ENCODE results near the gene TSKS.
"Not testable (repeated sequence)": the region's sequence is repeated elsewhere in the genome, so short reads cannot be mapped to it uniquely, and the experiment has no call there.

The TSKS gene

DNA sequence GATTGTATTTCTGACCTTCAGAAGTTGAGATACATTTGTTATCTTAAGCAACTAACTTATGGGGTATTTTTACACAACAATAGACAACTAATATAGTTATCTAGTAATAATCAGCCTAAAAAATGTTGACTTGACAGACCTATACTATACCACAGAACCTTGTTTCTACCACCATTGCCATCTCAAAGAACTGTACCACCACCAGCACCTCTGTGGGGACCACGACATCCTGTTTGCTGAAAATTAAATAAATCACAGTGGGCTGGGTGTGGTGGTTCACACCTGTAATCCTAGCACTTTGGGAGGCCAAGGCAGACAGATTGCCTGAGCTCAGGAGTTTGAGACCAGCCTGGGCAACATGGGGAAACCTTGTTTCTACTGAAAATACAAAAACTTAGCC, 24.0 kb downstream of the TSKS start:
- POLR2A ChIA-PET (ENCODE audit: low non-redundant PET) = no interaction called here

GRCh38 chr19:49738268-49738667, 24.8 kb downstream of the TSKS start:
- TF ChIP-seq CTCF (conservative IDR thresholded peaks at IDR 0.05; ENCODE audit: low read depth) = no peak
- POLR2A ChIA-PET (ENCODE audit: low non-redundant PET) = interaction anchor here (0.5 kb wide), 1 partner anchor 110 kb away, joined by 3 read pairs; no protein-coding TSS in a partner anchor
- CTCF ChIA-PET = no interaction called here
- no peak overlapping the region for H3K27ac ChIP-seq
- no peak for DNase-seq (ENCODE audit: low spot score)

More for the DNA sequence above, 24.0 kb downstream of the TSKS start:
- H3K27ac ChIP-seq = no peak overlapping the region
- CTCF ChIA-PET = no interaction called here
- no peak for TF ChIP-seq CTCF (conservative IDR thresholded peaks at IDR 0.05; ENCODE audit: low read depth)
- no peak for DNase-seq (ENCODE audit: low spot score)

GRCh38 chr19:49730166-49730565, 32.9 kb downstream of the TSKS start:
- TF ChIP-seq CTCF (conservative IDR thresholded peaks at IDR 0.05; ENCODE audit: low read depth) = no peak
- no peak overlapping the region for H3K27ac ChIP-seq
- DNase-seq (ENCODE audit: low spot score) = no peak
- ChIA-PET CTCF (no interaction called here), POLR2A (ENCODE audit: low non-redundant PET) (no interaction called here)

DNA sequence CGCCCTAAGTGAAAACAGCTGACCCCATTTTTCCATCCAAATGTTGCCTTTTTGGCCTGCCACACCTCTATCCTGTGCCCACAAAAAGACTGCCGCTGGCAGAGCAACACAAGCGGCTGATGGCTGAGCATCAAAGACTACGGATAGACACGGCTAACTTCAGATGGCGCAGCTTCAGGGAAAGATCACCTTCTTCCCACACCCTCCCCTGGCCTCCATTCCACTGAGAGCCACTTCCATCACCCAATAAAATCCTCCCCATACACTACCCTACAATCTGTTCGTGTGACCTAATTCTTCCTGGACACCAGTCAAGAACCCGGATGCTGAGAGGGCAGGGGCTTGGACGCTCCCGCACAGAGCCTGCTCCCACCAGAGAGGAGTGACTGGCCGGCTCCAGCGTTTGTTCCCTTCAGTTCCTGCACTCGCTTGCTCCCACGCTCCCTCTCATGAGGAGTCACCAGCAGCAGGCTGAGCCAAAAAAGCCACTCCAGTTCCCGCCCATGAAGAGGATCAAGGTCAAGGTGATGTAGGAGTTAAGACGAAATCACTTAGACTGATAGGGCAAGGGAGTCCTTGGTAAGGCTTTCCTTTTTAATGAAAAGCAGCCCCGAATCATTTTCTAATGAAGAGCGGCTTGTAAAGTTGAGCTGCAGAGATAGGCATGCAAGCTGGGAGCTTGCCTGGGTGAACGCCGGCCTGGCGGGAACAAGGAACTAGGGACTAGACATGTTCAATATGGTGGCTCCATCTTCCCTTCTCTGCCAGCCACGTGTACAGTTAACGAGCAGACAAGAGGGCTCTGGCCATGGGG, 35.7 kb downstream of the TSKS start:
- H3K27ac ChIP-seq = no peak overlapping the region
- ChIA-PET CTCF (no interaction called here), POLR2A (ENCODE audit: low non-redundant PET) (no interaction called here)
- DNase-seq (ENCODE audit: low spot score) = no peak
- no peak for TF ChIP-seq CTCF (conservative IDR thresholded peaks at IDR 0.05; ENCODE audit: low read depth)

GRCh38 chr19:49719420-49719819, 43.7 kb downstream of the TSKS start:
- DNase-seq (ENCODE audit: low spot score); H3K27ac ChIP-seq; CTCF ChIA-PET; POLR2A ChIA-PET (ENCODE audit: low non-redundant PET): not testable (repeated sequence)

DNA sequence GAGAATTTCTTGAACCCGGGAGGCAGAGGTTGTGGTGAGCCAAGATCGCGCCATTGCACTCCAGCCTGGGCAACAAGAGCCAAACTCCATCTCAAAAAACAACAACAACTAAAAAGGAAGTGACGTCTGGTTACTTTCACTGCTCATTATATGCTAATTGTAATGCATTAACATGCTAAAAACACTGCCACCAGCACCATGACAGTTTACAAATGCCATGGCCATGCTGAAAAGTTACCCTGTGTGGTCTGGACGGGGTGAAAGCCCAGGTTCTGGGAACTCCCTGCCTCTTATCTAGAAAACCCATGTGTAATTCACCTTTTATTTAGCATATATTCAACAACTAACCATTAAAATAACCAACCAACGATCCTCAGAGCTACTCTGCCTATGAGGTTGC, 44.1 kb downstream of the TSKS start:
- no peak for TF ChIP-seq CTCF (conservative IDR thresholded peaks at IDR 0.05; ENCODE audit: low read depth)
- ChIA-PET CTCF (no interaction called here), POLR2A (ENCODE audit: low non-redundant PET) (no interaction called here)
- H3K27ac ChIP-seq = no peak overlapping the region; the same call in 1 of the 2 replicates
- DNase-seq (ENCODE audit: low spot score) = no peak

DNA sequence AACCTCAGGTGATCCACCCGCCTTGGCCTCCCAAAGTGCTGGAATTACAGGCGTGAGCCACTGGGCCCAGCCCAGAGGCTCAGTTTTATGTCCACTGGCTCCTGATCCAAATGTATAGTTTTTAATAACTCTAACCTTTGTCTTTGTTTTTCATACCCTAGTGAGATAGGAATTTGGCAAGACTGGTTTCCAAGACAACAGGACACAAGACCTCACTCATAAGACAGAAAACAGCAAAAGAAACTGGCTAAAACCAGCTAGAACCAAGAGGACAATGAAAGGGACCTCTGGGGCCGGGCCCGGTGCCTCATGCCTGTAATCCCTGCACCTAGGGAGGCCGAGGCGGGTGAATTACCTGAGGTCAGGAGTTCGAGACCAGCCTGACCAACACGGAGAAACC, 44.6 kb downstream of the TSKS start:
- ChIA-PET CTCF (interaction anchor here (0.6 kb wide), 1 partner anchor 152 kb away, joined by 3 read pairs; no protein-coding TSS in a partner anchor), POLR2A (ENCODE audit: low non-redundant PET) (interaction anchor here (0.6 kb wide), 1 partner anchor 18 kb away, joined by 3 read pairs; no protein-coding TSS in a partner anchor)
- DNase-seq (ENCODE audit: low spot score) = no peak
- no peak for TF ChIP-seq CTCF (conservative IDR thresholded peaks at IDR 0.05; ENCODE audit: low read depth)
- no peak overlapping the region; the same call in 1 of the 2 replicates for H3K27ac ChIP-seq
